ENCODE measurements around the gene CCDC124. TPM values are rescaled to one million over a fixed set of nuclear protein-coding genes. Genes with fewer than 3 reads are reported as not detected.

The CCDC124 gene
- total RNA-seq, 4 donors from 2014 or later: 32.6 to 91.9 (median 47.4) TPM

GRCh38 chr19:17942181-17942580, 9.4 kb downstream of the CCDC124 start:
- WGBS, 2 donors: 73 to 77% methylated on average over 17 of the region's 17 CpGs
- intact Hi-C loops (cut with DNase I; ENCODE audit: low total_unique reads): loop anchor here (5.0 to 10.0 kb wide), 2 partner anchors 50 to 123 kb away; no protein-coding TSS in a partner anchor
- TF ChIP-seq POLR2A (IDR thresholded peaks at IDR 0.05) (no peak), CTCF (IDR thresholded peaks at IDR 0.05) (no peak)
- no peak for DNase-seq (ENCODE audit: low spot score in 2 of 2)
- no peak overlapping the region for H3K4me3 ChIP-seq (ENCODE audit: low read depth, poor library complexity, severe bottlenecking)

- TF ChIP-seq POLR2A (IDR thresholded peaks at IDR 0.05): no peak
- TF ChIP-seq CTCF (IDR thresholded peaks at IDR 0.05): no peak
- DNase-seq (ENCODE audit: low spot score in 2 of 2): no peak
- intact Hi-C loops (cut with DNase I; ENCODE audit: low total_unique reads): loop anchor here (5.0 to 10.0 kb wide), 2 partner anchors 50 to 122 kb away; no protein-coding TSS in a partner anchor
- 73 to 74% methylated on average over 33 to 39 of the region's 41 CpGs for WGBS, 2 donors
- H3K4me3 ChIP-seq (ENCODE audit: low read depth, poor library complexity, severe bottlenecking): no peak overlapping the region
These were observed 9.9 kb downstream of the CCDC124 start for GRCh38 chr19:17942582-17943273.

GRCh38 chr19:17943274-17944221, 10.7 kb downstream of the CCDC124 start:
- 56 to 66% methylated on average over 46 to 51 of the region's 57 CpGs for WGBS, 2 donors
- no peak for TF ChIP-seq POLR2A (IDR thresholded peaks at IDR 0.05)
- no peak for TF ChIP-seq CTCF (IDR thresholded peaks at IDR 0.05)
- no peak for DNase-seq (ENCODE audit: low spot score in 2 of 2)
- intact Hi-C loops (cut with DNase I; ENCODE audit: low total_unique reads): loop anchor here (5.0 to 10.0 kb wide), 2 partner anchors 49 to 121 kb away; no protein-coding TSS in a partner anchor
- no peak overlapping the region for H3K4me3 ChIP-seq (ENCODE audit: low read depth, poor library complexity, severe bottlenecking)

GRCh38 chr19:17944301-17944700, 11.5 kb downstream of the CCDC124 start:
- TF ChIP-seq CTCF (IDR thresholded peaks at IDR 0.05) (no peak), POLR2A (IDR thresholded peaks at IDR 0.05) (no peak)
- DNase-seq (ENCODE audit: low spot score in 2 of 2): no peak
- H3K4me3 ChIP-seq (ENCODE audit: low read depth, poor library complexity, severe bottlenecking): no peak overlapping the region
- intact Hi-C loops (cut with DNase I; ENCODE audit: low total_unique reads): loop anchor here (5.0 to 10.0 kb wide), 2 partner anchors 48 to 120 kb away; no protein-coding TSS in a partner anchor
- 33 to 72% methylated on average over 4 of the region's 4 CpGs for WGBS, 2 donors

GRCh38 chr19:17946965-17947784, 14.4 kb downstream of the CCDC124 start:
- no peak for TF ChIP-seq POLR2A (IDR thresholded peaks at IDR 0.05)
- TF ChIP-seq CTCF (IDR thresholded peaks at IDR 0.05): no peak
- intact Hi-C loops (cut with DNase I; ENCODE audit: low total_unique reads): loop anchor here (10.0 kb wide), 1 partner anchor 118 kb away; no protein-coding TSS in a partner anchor
- 17 to 20% methylated on average over 24 to 29 of the region's 29 CpGs for WGBS, 2 donors
- no peak for DNase-seq (ENCODE audit: low spot score in 2 of 2)
- H3K4me3 ChIP-seq (ENCODE audit: low read depth, poor library complexity, severe bottlenecking): no peak overlapping the region
